KMS-11 (cell line): ENCODE results near the gene CANT1.

Experiments used
- H2AFZ ChIP-seq: fragments of 200-600 bp; sonication (generic); 2 replicates; pipeline ENCODE4 v1.6.1; 2016; ENCODE audit warnings: antibody characterized with exemption, mixed run types, low read depth
- H3K27ac ChIP-seq: fragments of 200-600 bp; sonication (generic); 2 replicates; pipeline ENCODE4 v1.6.1; 2016; ENCODE audit warnings: mild to moderate bottlenecking, mixed run types
- H3K27me3 ChIP-seq: fragments of 200-600 bp; sonication (generic); 2 replicates; pipeline ENCODE4 v1.6.1; 2017; ENCODE audit warnings: mild to moderate bottlenecking, low read depth, mixed run types, moderate library complexity; ENCODE audit not compliant: insufficient read depth
- H3K36me3 ChIP-seq: fragments of 200-600 bp; sonication (generic); 2 replicates; pipeline ENCODE4 v1.6.1; 2017; ENCODE audit warnings: mild to moderate bottlenecking, mixed run types; ENCODE audit not compliant: insufficient read depth
- H3K4me1 ChIP-seq: fragments of 200-600 bp; sonication (generic); 2 replicates; pipeline ENCODE4 v1.6.1; 2016; ENCODE audit warnings: mild to moderate bottlenecking, low read depth, mixed run types; ENCODE audit not compliant: poor library complexity, severe bottlenecking
- H3K4me2 ChIP-seq: fragments of 200-600 bp; sonication (generic); 2 replicates; pipeline ENCODE4 v1.7.0; 2016; ENCODE audit warnings: mild to moderate bottlenecking, mixed run types
- H3K4me3 ChIP-seq: fragments of 200-600 bp; sonication (generic); IDR thresholded peaks from 2 replicates; pipeline ENCODE4 v1.6.1; 2017; ENCODE audit warnings: low read depth, low read length, mixed read lengths; ENCODE audit not compliant: insufficient read depth
- H3K79me2 ChIP-seq: fragments of 200-600 bp; sonication (generic); 2 replicates; pipeline ENCODE4 v1.6.1; 2016; ENCODE audit warnings: low read depth, mixed run types; ENCODE audit not compliant: insufficient read depth
- H3K9ac ChIP-seq: fragments of 200-600 bp; sonication (generic); 2 replicates; pipeline ENCODE4 v1.6.1; 2016; ENCODE audit warnings: mild to moderate bottlenecking, mixed run types
- H4K20me1 ChIP-seq: fragments of 200-600 bp; sonication (generic); 2 replicates; pipeline ENCODE4 v1.6.1; 2016; ENCODE audit warnings: mild to moderate bottlenecking, mixed run types; ENCODE audit not compliant: insufficient read depth
- CTCF ChIP-seq: fragments of 200-600 bp; sonication (generic); conservative IDR thresholded peaks from 2 replicates; pipeline ENCODE4 v1.6.1; 2017; ENCODE audit warnings: low read depth, mild to moderate bottlenecking, antibody characterized with exemption, low read length, moderate library complexity, mixed read lengths

The CANT1 gene

GRCh38 chr17:78981010-78981888 lies 28.3 kb downstream of the CANT1 start:
- Histone ChIP-seq H3K36me3 (no peaks in the 10 kb centered on the region), H3K27me3 (no peaks in the 10 kb centered on the region), H4K20me1 (no peaks in the 10 kb centered on the region), H3K27ac (no peak overlapping the region), H3K4me1 (peaks cover 9% of the 10 kb centered on the region), H3K79me2 (no peaks in the 10 kb centered on the region), H3K9ac (no peak overlapping the region), H3K4me3 (no peak overlapping the region), H2AFZ (no peak overlapping the region), H3K4me2 (no peak overlapping the region)
- no peak for TF ChIP-seq CTCF

GRCh38 chr17:78980624-78980972 lies 29.0 kb downstream of the CANT1 start:
- no peaks in the 10 kb centered on the region for H3K36me3 ChIP-seq
- no peak overlapping the region for H2AFZ ChIP-seq
- H3K4me1 ChIP-seq = peaks cover 3% of the 10 kb centered on the region
- no peak overlapping the region for H3K27ac ChIP-seq
- H3K9ac ChIP-seq = no peak overlapping the region
- no peaks in the 10 kb centered on the region for H3K27me3 ChIP-seq
- TF ChIP-seq CTCF = no peak
- no peaks in the 10 kb centered on the region for H4K20me1 ChIP-seq
- H3K79me2 ChIP-seq = no peaks in the 10 kb centered on the region
- H3K4me3 ChIP-seq = no peak overlapping the region
- H3K4me2 ChIP-seq = no peak overlapping the region

- no peak within 1 kb of the TSS for H3K4me3 ChIP-seq
- H3K79me2 ChIP-seq = no peaks in the 10 kb centered on the region
- no peaks in the 10 kb centered on the region for H3K27me3 ChIP-seq
- TF ChIP-seq CTCF = no peak
- H4K20me1 ChIP-seq = no peaks in the 10 kb centered on the region
- H2AFZ ChIP-seq = no peak within 1 kb of the TSS
- H3K4me1 ChIP-seq = no peaks in the 10 kb centered on the region
- H3K4me2 ChIP-seq = no peak within 1 kb of the TSS
- no peak within 1 kb of the TSS for H3K9ac ChIP-seq
- H3K27ac ChIP-seq = no peak within 1 kb of the TSS
- H3K36me3 ChIP-seq = no peaks in the 10 kb centered on the region
These were observed 29.6 kb downstream of the CANT1 start, which contains the start of gene LGALS3BP for GRCh38 chr17:78979780-78980623. Gene LGALS3BP (minus strand): TSS chr17:78979923. CDS start chr17:78977191, 2,732 bp downstream.

GRCh38 chr17:78977997-78978973 lies 31.3 kb downstream of the CANT1 start:
- H3K36me3 ChIP-seq = no peaks in the 10 kb centered on the region
- no peak overlapping the region for H3K9ac ChIP-seq
- H3K27me3 ChIP-seq = no peaks in the 10 kb centered on the region
- H2AFZ ChIP-seq = no peak overlapping the region
- no peak overlapping the region for H3K27ac ChIP-seq
- no peak for TF ChIP-seq CTCF
- no peaks in the 10 kb centered on the region for H3K79me2 ChIP-seq
- no peaks in the 10 kb centered on the region for H4K20me1 ChIP-seq
- H3K4me3 ChIP-seq = no peak overlapping the region
- H3K4me2 ChIP-seq = no peak overlapping the region
- H3K4me1 ChIP-seq = no peaks in the 10 kb centered on the region
